Smooth muscle cell (in vitro differentiated cells): Measurements from ENCODE around the gene MLXIPL. TPM values are rescaled to one million over a fixed set of nuclear protein-coding genes. Genes with fewer than 3 reads are reported as not detected.
A peak's percentile ranks its signal among the peaks of the same experiment; 100 is the strongest.
"Not testable (repeated sequence)": the region's sequence is repeated elsewhere in the genome, so short reads cannot be mapped to it uniquely, and the experiment has no call there.

Experiments
- DNase-seq: peaks from one replicate; lab custom pipeline; 2025; ENCODE audit not compliant: unreplicated experiment; lab: John Stamatoyannopoulos, UW
- H2AFZ ChIP-seq: fragments of 200-600 bp; sonication (generic); 2 replicates; pipeline ENCODE4 v1.6.0; 2016; ENCODE audit warnings: antibody characterized with exemption, low read depth, mild to moderate bottlenecking
- H3F3A ChIP-seq: fragments of 200-600 bp; sonication (generic); 2 replicates; pipeline ENCODE4 v1.6.0; 2017; ENCODE audit warnings: antibody characterized with exemption, low read depth
- H3K27ac ChIP-seq: fragments of 200-600 bp; sonication (generic); 2 replicates; pipeline ENCODE4 v1.5.1; 2016; ENCODE audit warnings: low read depth, mild to moderate bottlenecking
- H3K27me3 ChIP-seq: fragments of 200-600 bp; sonication (generic); 2 replicates; pipeline ENCODE4 v1.6.1; 2016; ENCODE audit warnings: low read depth, mild to moderate bottlenecking
- H3K36me3 ChIP-seq: fragments of 200-600 bp; sonication (generic); 2 replicates; pipeline ENCODE4 v1.5.1; 2016; ENCODE audit warnings: low read depth
- H3K4me1 ChIP-seq: fragments of 200-600 bp; sonication (generic); 2 replicates; pipeline ENCODE4 v1.5.1; 2016; ENCODE audit warnings: low read depth
- H3K4me2 ChIP-seq: fragments of 200-600 bp; sonication (generic); 2 replicates; pipeline ENCODE4 v1.6.0; 2016; ENCODE audit warnings: mild to moderate bottlenecking
- H3K4me3 ChIP-seq: fragments of 200-600 bp; sonication (generic); 2 replicates; pipeline ENCODE4 v1.5.1; 2016; ENCODE audit warnings: mild to moderate bottlenecking
- H3K79me2 ChIP-seq: fragments of 200-600 bp; sonication (generic); 2 replicates; pipeline ENCODE4 v1.6.0; 2016; ENCODE audit warnings: low read depth, mild to moderate bottlenecking
- H3K9ac ChIP-seq: fragments of 200-600 bp; sonication (generic); 2 replicates; pipeline ENCODE4 v1.6.0; 2016; ENCODE audit warnings: low read depth
- H3K9me3 ChIP-seq: fragments of 200-600 bp; sonication (generic); replicated peaks from 2 replicates; pipeline ENCODE4 v1.5.1; 2016; ENCODE audit warnings: low read depth
- H4K20me1 ChIP-seq: fragments of 200-600 bp; sonication (generic); 2 replicates; pipeline ENCODE4 v1.6.0; 2016; ENCODE audit warnings: low read depth
- whole genome bisulfite sequencing: methylation state at CpG from one replicate; pipeline ENCODE4 v1.1.7; 2016; ENCODE audit warnings: low lambda C conversion rate; 5-methylcytosine and 5-hydroxymethylcytosine counted together
- polyA plus RNA-seq: library from polyadenylated mRNA; unstranded; fragments of >200 nt; fragmentation: Nextera tagmentation; extraction: Ambion mirVana; gene quantifications from 2 replicates; pipeline ENCODE4 v1.2.1, GENCODE V29; 2016
- total RNA-seq: library from RNA; depleted of rRNA; stranded (reverse); fragments of >200 nt; gene quantifications from 2 replicates; pipeline ENCODE4 v1.2.3, GENCODE V29; 2014
- TF ChIP-seq, protein P1 (sequence below): fragments of 200-600 bp; sonication (generic); IDR thresholded peaks from 2 replicates; pipeline ENCODE4 v1.5.1; 2017; ENCODE audit warnings: borderline replicate concordance, mild to moderate bottlenecking, antibody characterized with exemption; ENCODE audit not compliant: insufficient read depth, poor library complexity, severe bottlenecking

The MLXIPL gene
- total and polyA plus RNA-seq, 2 experiments from 2014 or later, result not detected

DNA sequence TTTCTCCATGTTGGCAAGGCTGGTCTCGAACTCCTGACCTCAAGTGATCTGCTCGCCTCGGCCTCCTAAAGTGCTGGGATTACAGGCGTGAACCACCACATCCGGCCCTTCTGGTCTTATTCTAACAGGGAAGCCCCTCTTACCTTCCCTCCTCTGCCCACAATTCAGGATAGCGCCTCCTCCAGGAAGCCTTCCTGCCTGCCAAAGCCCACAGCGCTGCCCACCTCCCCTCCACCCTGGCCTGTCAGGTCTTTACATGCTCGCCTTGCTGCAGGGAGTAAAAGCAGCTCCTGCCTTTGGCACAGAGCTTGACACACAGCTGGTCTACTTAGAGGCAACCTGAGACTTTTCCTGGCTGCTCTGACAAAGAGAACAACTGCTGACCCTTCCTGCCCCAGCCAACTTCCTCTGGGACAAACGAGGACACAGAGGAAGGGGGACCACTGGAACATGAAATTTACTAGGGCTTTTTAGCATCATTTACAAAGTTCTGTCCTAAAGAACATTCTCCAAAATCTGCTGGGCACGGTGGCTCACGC lies 13.2 kb downstream of the MLXIPL start:
- 89% methylated on average over 9 of the region's 11 CpGs for WGBS
- H2AFZ ChIP-seq, result no peak overlapping the region
- DNase-seq, result no peak
- no peaks in the 10 kb centered on the region for H3K79me2 ChIP-seq
- no peak overlapping the region for H3K9ac ChIP-seq
- H3K36me3 ChIP-seq, result no peaks in the 10 kb centered on the region
- TF ChIP-seq, protein P1, sequence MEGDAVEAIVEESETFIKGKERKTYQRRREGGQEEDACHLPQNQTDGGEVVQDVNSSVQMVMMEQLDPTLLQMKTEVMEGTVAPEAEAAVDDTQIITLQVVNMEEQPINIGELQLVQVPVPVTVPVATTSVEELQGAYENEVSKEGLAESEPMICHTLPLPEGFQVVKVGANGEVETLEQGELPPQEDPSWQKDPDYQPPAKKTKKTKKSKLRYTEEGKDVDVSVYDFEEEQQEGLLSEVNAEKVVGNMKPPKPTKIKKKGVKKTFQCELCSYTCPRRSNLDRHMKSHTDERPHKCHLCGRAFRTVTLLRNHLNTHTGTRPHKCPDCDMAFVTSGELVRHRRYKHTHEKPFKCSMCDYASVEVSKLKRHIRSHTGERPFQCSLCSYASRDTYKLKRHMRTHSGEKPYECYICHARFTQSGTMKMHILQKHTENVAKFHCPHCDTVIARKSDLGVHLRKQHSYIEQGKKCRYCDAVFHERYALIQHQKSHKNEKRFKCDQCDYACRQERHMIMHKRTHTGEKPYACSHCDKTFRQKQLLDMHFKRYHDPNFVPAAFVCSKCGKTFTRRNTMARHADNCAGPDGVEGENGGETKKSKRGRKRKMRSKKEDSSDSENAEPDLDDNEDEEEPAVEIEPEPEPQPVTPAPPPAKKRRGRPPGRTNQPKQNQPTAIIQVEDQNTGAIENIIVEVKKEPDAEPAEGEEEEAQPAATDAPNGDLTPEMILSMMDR, result no peak
- H4K20me1 ChIP-seq, result no peaks in the 10 kb centered on the region
- H3K4me3 ChIP-seq, result no peak overlapping the region
- H3F3A ChIP-seq, result no peaks in the 10 kb centered on the region
- H3K4me2 ChIP-seq, result no peak overlapping the region
- H3K27ac ChIP-seq, result no peak overlapping the region
- peaks cover 8% of the 10 kb centered on the region for H3K27me3 ChIP-seq
- H3K4me1 ChIP-seq, result no peaks in the 10 kb centered on the region
- no peaks in the 10 kb centered on the region for H3K9me3 ChIP-seq

DNA sequence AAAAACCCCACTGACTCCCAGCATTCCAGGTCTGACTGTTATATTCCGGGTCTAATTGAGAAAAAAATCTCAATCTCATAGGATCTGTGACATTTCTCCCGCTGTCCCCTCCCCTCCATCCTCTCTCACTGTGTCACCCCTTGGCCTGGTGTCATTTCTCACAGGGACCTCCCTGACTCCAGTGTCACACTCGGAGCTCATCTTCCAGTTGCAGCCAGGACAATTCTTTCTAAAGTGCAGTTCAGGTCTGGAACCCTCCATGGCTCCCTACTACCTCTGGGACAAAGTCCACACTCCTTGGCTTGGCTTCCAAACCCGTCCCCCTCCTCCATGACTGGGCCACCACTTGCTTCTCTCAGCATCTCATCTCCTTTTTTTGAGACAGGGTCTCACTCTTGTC lies 14.2 kb downstream of the MLXIPL start:
- Histone ChIP-seq H2AFZ (no peak overlapping the region), H3K4me1 (no peaks in the 10 kb centered on the region), H3K27me3 (peaks cover 8% of the 10 kb centered on the region), H4K20me1 (no peaks in the 10 kb centered on the region), H3K9me3 (no peaks in the 10 kb centered on the region), H3K36me3 (no peaks in the 10 kb centered on the region), H3K4me2 (no peak overlapping the region), H3K27ac (no peak overlapping the region), H3K4me3 (no peak overlapping the region), H3F3A (no peaks in the 10 kb centered on the region), H3K79me2 (no peaks in the 10 kb centered on the region), H3K9ac (no peak overlapping the region)
- WGBS, result 87% methylated on average over 4 of the region's 4 CpGs
- TF ChIP-seq, protein P1, result no peak
- no peak for DNase-seq

DNA sequence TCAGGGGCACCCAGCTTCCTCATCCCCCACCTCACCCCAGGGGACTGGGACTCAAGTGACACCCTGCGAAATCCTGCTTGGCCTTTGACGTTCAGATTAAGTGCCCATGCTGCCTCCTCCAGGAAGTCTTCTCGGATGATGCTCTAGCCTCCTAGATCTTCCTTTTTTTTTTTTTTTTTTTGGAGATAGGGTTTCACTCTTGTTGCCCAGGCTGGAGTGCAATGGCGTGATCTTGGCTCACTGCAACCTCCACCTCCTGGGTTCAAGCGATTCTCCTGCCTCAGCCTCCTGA lies 16.7 kb downstream of the MLXIPL start:
- H3K27me3 ChIP-seq, H3K27ac ChIP-seq, H3K4me1 ChIP-seq, H3K79me2 ChIP-seq, H2AFZ ChIP-seq, H3F3A ChIP-seq, H3K36me3 ChIP-seq, H3K9ac ChIP-seq, H3K4me3 ChIP-seq, DNase-seq, H3K9me3 ChIP-seq, H4K20me1 ChIP-seq, H3K4me2 ChIP-seq: not testable (repeated sequence)
- WGBS, result 83% methylated on average over 5 of the region's 5 CpGs

DNA sequence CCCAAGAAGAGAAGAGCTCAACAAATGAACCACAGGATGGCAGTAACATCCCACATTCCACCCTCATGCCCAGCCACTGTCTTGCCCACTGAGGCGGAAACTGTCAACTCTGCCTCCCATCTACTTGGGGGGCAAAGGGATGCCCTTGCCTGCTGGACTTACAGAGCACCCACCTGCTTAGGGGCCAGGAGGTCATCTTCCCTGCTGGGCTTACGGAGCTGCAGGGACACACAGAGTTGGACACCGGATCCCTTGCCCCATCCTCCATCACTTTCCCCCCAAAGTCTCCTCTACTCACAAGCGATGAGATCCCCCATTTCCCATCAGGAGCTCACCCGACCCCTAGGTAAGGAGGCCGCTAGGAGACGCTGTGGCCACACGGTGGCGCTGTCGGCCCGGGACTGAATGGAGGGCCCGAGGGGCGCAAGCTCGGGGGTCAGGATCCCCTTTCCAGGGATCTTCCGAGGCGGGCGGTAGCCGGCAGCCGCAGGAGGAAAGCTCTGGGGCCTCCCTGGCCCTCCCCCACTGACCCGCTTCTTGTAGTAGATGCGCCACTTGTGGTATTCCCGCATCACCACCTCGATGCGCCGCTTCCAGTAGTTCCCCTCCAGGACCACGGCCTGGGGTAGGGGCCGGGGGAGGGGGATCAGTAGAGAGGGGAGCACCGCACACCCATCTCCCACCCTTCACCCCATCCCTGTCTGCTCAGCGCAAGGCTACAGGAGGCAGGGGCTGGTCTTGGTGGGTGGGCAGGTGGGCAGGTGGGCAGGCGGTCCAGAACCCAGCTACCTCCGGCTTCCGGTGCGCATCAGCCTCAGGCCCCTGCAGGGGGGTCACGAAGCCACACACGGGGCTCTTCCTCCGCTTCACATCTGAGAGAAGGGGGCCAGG lies 17.3 kb downstream of the MLXIPL start:
- H2AFZ ChIP-seq, result no peak overlapping the region
- no peak overlapping the region for H3K4me3 ChIP-seq
- H3K9me3 ChIP-seq, result no peaks in the 10 kb centered on the region
- H3K36me3 ChIP-seq, result no peaks in the 10 kb centered on the region
- H3F3A ChIP-seq, result no peaks in the 10 kb centered on the region
- DNase-seq, result peak; percentile 20
- no peaks in the 10 kb centered on the region for H3K27me3 ChIP-seq
- H3K79me2 ChIP-seq, result no peaks in the 10 kb centered on the region
- no peaks in the 10 kb centered on the region for H3K4me1 ChIP-seq
- peak overlapping the region; percentile 76 for H3K4me2 ChIP-seq
- no peaks in the 10 kb centered on the region for H4K20me1 ChIP-seq
- 20% methylated on average over 27 of the region's 36 CpGs for WGBS
- H3K27ac ChIP-seq, result no peak overlapping the region
- TF ChIP-seq, protein P1, result peak; percentile 97
- H3K9ac ChIP-seq, result no peak overlapping the region
